ENCODE data around the gene ELOVL6.

DNA sequence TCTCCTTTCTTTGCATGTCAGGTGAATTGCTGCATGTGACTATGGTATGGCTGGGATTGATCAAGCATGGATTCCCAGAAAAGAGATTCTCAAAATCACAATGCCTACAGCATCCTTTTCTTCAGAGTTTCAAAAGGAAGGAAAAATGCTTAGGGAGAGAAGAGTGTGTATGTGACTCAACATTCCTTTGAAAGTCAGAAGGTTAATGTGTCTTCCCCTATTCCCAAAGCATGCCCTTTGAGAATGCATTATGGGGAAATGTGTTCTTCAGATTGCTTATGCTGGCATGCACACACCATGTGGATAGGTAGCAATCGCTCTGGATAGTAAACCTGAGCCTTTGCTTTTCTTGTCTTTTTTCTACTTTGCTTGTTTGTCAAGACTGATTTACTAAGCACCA lies 78.5 kb downstream of the ELOVL6 start:
- TF ChIP-seq, protein P1, sequence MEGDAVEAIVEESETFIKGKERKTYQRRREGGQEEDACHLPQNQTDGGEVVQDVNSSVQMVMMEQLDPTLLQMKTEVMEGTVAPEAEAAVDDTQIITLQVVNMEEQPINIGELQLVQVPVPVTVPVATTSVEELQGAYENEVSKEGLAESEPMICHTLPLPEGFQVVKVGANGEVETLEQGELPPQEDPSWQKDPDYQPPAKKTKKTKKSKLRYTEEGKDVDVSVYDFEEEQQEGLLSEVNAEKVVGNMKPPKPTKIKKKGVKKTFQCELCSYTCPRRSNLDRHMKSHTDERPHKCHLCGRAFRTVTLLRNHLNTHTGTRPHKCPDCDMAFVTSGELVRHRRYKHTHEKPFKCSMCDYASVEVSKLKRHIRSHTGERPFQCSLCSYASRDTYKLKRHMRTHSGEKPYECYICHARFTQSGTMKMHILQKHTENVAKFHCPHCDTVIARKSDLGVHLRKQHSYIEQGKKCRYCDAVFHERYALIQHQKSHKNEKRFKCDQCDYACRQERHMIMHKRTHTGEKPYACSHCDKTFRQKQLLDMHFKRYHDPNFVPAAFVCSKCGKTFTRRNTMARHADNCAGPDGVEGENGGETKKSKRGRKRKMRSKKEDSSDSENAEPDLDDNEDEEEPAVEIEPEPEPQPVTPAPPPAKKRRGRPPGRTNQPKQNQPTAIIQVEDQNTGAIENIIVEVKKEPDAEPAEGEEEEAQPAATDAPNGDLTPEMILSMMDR (IDR thresholded peaks at IDR 0.05; ENCODE audit: low read depth, low read length), result no peak
- no peak for TF ChIP-seq EZH2phosphoT487 (IDR thresholded peaks at IDR 0.05; ENCODE audit: low read depth)

All from OCI-LY3 (cell line).